Epithelial cell of proximal tubule (primary cell): Measurements from ENCODE around the gene PTPRT. TPM values are rescaled to one million over a fixed set of nuclear protein-coding genes. Genes with fewer than 3 reads are reported as not detected.
"Not testable (repeated sequence)": the region's sequence is repeated elsewhere in the genome, so short reads cannot be mapped to it uniquely, and the experiment has no call there.

ENCODE experiments used
- DNase-seq: peaks from one replicate; pipeline ENCODE4 v3.0.0-alpha.2; 2011; ENCODE audit warnings: low read depth
- H3K4me3 ChIP-seq: 2 replicates; pipeline ENCODE4 v1.5.1; 2011; ENCODE audit warnings: low read depth, mild to moderate bottlenecking, low read length
- CTCF ChIP-seq: conservative IDR thresholded peaks from 2 replicates; pipeline ENCODE4 v1.5.1; 2012; ENCODE audit warnings: low read depth, mild to moderate bottlenecking, low read length
- total RNA-seq: library from RNA; depleted of rRNA; stranded (reverse); fragments of >200 nt; gene quantifications from 2 replicates; pipeline ENCODE4 v1.2.3, GENCODE V29; 2015

The PTPRT gene
- total RNA-seq, 1 donor from 2014 or later = not detected

GRCh38 chr20:42914302-42914701, 275.4 kb downstream of the PTPRT start:
- no peak for DNase-seq
- TF ChIP-seq CTCF = no peak
- no peak overlapping the region for H3K4me3 ChIP-seq

GRCh38 chr20:42910808-42911207, 278.9 kb downstream of the PTPRT start:
- DNase-seq, H3K4me3 ChIP-seq: not testable (repeated sequence)

GRCh38 chr20:42907730-42908129, 282.0 kb downstream of the PTPRT start:
- H3K4me3 ChIP-seq = no peak overlapping the region
- DNase-seq = no peak
- TF ChIP-seq CTCF = no peak

- H3K4me3 ChIP-seq = no peak overlapping the region
- no peak for TF ChIP-seq CTCF
- DNase-seq = no peak
These were observed 283.6 kb downstream of the PTPRT start for GRCh38 chr20:42906120-42906519.

- no peak for TF ChIP-seq CTCF
- no peak overlapping the region for H3K4me3 ChIP-seq
These were observed 287.2 kb downstream of the PTPRT start for GRCh38 chr20:42902509-42902908.

GRCh38 chr20:42901689-42902440, 287.8 kb downstream of the PTPRT start:
- DNase-seq = no peak
- no peak for TF ChIP-seq CTCF
- no peak overlapping the region for H3K4me3 ChIP-seq

More at GRCh38 chr20:42902509-42902908, 287.2 kb downstream of the PTPRT start:
- DNase-seq = no peak

- not testable (repeated sequence) for H3K4me3 ChIP-seq, DNase-seq
These were observed 288.9 kb downstream of the PTPRT start for GRCh38 chr20:42900764-42901163.

GRCh38 chr20:42895020-42895419, 294.7 kb downstream of the PTPRT start:
- TF ChIP-seq CTCF = no peak
- no peak for DNase-seq

More at GRCh38 chr20:42895020-42895419, 294.7 kb downstream of the PTPRT start:
- no peak overlapping the region for H3K4me3 ChIP-seq
